ENCODE measurements around the gene MAML3. TPM values are rescaled to one million over a fixed set of nuclear protein-coding genes. Genes with fewer than 3 reads are reported as not detected.
A peak's percentile ranks its signal among the peaks of the same experiment; 100 is the strongest.

Gene MAML3
- total RNA-seq, 5 donors from 2014 or later (not counting 1 experiment from before 2014, with no cell fraction given): 2.0 to 3.4 (median 2.7) TPM

DNA sequence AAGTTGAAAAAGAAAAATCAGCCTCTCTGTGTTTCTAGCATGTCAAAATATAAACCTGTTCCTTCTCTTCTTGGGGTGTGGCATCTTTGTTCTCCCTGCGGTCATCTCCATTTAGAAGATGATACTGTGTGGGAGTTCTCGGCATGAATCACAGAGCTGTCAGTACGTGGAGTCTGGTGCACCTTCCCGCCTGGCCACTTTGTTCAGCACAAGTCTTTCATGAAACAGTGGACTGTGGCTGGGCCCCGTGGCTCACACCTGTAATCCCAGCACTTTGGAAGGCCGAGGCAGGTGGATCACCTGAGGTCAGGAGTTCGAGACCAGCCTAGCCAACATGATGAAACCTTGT lies 166.5 kb downstream of the MAML3 start:
- no peaks in the 10 kb centered on the region for H3K4me1 ChIP-seq (ENCODE audit: control insufficient read depth in 1 of 2, extremely low read depth in 1 of 2, insufficient read depth in 2 of 2, low read length in 2 of 2)
- Mint-ChIP-seq H3K4me3 (no peak overlapping the region), H3K4me1 (peaks cover 0 to 4% (median 3%) of the 10 kb centered on the region in 3 donors), H3K36me3 (peaks cover 7% of the 10 kb centered on the region), H3K27me3 (no peaks in the 10 kb centered on the region), H3K9me3 (no peaks in the 10 kb centered on the region), H3K27ac (no peak overlapping the region)
- POLR2A ChIA-PET: no interaction called here
- H3K27ac ChIP-seq (ENCODE audit: low read length): no peak overlapping the region
- H3K4me3 ChIP-seq (ENCODE audit: control insufficient read depth in 1 of 2, extremely low read depth in 1 of 2, low read length in 1 of 2): no peak overlapping the region
- WGBS (ENCODE audit: insufficient coverage): 73% methylated on average over 6 of the region's 7 CpGs
- DNase-seq: no peak
- CTCF ChIA-PET: no interaction called here
- no peaks in the 10 kb centered on the region for H3K9me3 ChIP-seq
- no peak for ATAC-seq (replicated peaks in 1 of 4)
- peaks cover 0 to 2% of the 10 kb centered on the region in 2 experiments for H3K27me3 ChIP-seq (replicated peaks in 1 of 2; ENCODE audit: control insufficient read depth in 2 of 2, extremely low read depth in 1 of 2, insufficient read depth in 2 of 2, low read length in 1 of 2)
- no peaks in the 10 kb centered on the region for H3K36me3 ChIP-seq (ENCODE audit: control insufficient read depth in 2 of 2, extremely low read depth in 1 of 2, insufficient read depth in 1 of 2, low read length in 1 of 2)

DNA sequence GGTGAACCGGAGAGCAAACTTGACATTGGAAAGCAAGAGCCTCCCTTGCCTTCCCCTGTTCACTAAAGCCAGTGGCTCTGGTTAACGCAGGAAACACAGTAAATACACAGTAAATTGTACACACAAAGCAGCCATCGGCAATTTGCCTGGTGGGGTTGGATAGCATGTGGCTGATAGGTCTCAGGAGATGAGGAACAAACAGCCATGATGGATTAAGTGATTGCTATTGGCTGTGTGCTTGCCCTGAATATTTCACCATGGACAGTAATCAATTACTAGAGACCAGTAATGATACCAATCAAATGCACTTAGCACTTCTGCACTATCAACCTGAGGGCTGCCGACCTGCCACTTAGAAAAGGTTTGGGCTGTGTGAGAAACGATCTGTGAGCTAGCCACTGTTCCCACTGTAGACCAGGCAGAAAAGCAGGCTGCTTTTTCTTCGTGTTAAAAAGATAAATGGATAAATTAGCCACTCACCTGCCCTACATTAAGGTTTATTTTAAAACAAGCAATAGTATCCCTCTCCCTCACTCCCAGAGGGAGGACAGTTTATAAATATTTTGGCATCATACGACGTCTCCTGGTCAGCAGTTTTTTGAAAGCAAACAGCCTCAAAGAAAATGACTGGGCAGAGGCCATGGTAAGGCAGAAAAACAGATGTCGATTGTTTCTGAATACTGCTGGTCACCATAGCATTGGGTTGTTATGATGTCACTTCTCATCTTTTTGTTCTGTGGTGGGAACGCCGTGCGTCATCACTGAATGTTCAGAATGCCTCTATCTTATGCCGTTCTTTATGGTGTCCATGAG lies 167.1 kb downstream of the MAML3 start:
- H3K27me3 ChIP-seq (replicated peaks in 1 of 2; ENCODE audit: control insufficient read depth in 2 of 2, extremely low read depth in 1 of 2, insufficient read depth in 2 of 2, low read length in 1 of 2): peaks cover 0 to 2% of the 10 kb centered on the region in 2 experiments
- peaks cover 0 to 4% (median 3%) of the 10 kb centered on the region in 3 donors for H3K4me1 Mint-ChIP-seq
- H3K27me3 Mint-ChIP-seq: no peaks in the 10 kb centered on the region
- no peaks in the 10 kb centered on the region for H3K36me3 ChIP-seq (ENCODE audit: control insufficient read depth in 2 of 2, extremely low read depth in 1 of 2, insufficient read depth in 1 of 2, low read length in 1 of 2)
- peaks cover 7% of the 10 kb centered on the region for H3K36me3 Mint-ChIP-seq
- no peak for DNase-seq
- no peak overlapping the region for H3K27ac ChIP-seq (ENCODE audit: low read length)
- no peak for ATAC-seq (replicated peaks in 1 of 4)
- H3K9me3 Mint-ChIP-seq: no peaks in the 10 kb centered on the region
- H3K4me3 ChIP-seq (ENCODE audit: control insufficient read depth in 1 of 2, extremely low read depth in 1 of 2, low read length in 1 of 2): no peak overlapping the region
- no peak overlapping the region for H3K4me3 Mint-ChIP-seq
- no peaks in the 10 kb centered on the region for H3K4me1 ChIP-seq (ENCODE audit: control insufficient read depth in 1 of 2, extremely low read depth in 1 of 2, insufficient read depth in 2 of 2, low read length in 2 of 2)
- WGBS (ENCODE audit: insufficient coverage): 92% methylated on average over 3 of the region's 13 CpGs
- H3K27ac Mint-ChIP-seq: no peak overlapping the region
- H3K9me3 ChIP-seq: no peaks in the 10 kb centered on the region
- CTCF ChIA-PET: no interaction called here
- POLR2A ChIA-PET: no interaction called here

DNA sequence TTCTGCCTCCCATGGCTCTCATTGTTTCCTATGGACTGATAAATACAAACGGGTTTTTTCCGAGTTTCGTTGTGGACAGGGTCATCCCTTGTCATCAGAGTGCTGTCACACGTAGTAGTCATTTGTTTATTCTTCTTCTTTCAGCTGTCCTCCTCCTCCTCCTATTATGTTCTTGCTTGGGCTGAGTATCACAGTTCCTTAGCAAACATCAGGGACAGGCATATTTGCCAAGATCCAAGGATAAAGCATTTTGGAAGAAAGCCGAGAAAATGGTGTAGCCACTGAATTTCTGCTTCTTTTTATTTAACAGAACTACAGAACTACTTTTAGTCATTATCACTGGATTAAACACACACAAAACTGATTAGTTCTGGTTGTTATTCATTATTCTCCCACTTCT lies 167.9 kb downstream of the MAML3 start:
- Mint-ChIP-seq H3K4me3 (no peak overlapping the region), H3K9me3 (no peaks in the 10 kb centered on the region), H3K27ac (no peak overlapping the region), H3K27me3 (no peaks in the 10 kb centered on the region), H3K36me3 (peaks cover 7% of the 10 kb centered on the region), H3K4me1 (peaks cover 0 to 4% (median 3%) of the 10 kb centered on the region in 3 donors)
- no peaks in the 10 kb centered on the region for H3K4me1 ChIP-seq (ENCODE audit: control insufficient read depth in 1 of 2, extremely low read depth in 1 of 2, insufficient read depth in 2 of 2, low read length in 2 of 2)
- H3K27ac ChIP-seq (ENCODE audit: low read length): no peak overlapping the region
- ATAC-seq (replicated peaks in 1 of 4) (no peak), DNase-seq (no peak)
- no peaks in the 10 kb centered on the region for H3K9me3 ChIP-seq
- H3K36me3 ChIP-seq (ENCODE audit: control insufficient read depth in 2 of 2, extremely low read depth in 1 of 2, insufficient read depth in 1 of 2, low read length in 1 of 2): no peaks in the 10 kb centered on the region
- no CpG with 5 or more reads among the region's 5 CpGs for WGBS (ENCODE audit: insufficient coverage)
- CTCF ChIA-PET: no interaction called here
- no peak overlapping the region for H3K4me3 ChIP-seq (ENCODE audit: control insufficient read depth in 1 of 2, extremely low read depth in 1 of 2, low read length in 1 of 2)
- peaks cover 0 to 2% of the 10 kb centered on the region in 2 experiments for H3K27me3 ChIP-seq (replicated peaks in 1 of 2; ENCODE audit: control insufficient read depth in 2 of 2, extremely low read depth in 1 of 2, insufficient read depth in 2 of 2, low read length in 1 of 2)
- POLR2A ChIA-PET: no interaction called here

DNA sequence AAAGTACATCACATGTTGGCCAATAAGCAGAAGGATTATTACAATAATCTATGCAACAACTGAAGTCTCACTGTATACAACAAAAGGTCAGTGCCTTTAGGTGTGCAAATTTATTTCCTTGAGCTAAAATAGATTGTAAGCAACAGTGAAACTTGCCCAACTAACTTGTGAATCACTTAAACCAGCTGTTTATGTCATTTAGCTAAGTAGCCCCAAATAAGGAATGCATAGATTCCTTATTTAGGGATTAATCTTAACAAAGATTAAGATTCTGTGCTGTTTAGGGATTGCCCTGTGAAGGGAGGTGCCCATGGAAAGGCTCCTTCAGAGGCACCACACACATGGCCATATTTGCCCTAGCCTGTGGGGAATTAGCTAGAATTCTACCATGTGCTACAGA lies 168.6 kb downstream of the MAML3 start:
- Histone ChIP-seq H3K4me3 (ENCODE audit: control insufficient read depth in 1 of 2, extremely low read depth in 1 of 2, low read length in 1 of 2) (no peak overlapping the region), H3K4me1 (ENCODE audit: control insufficient read depth in 1 of 2, extremely low read depth in 1 of 2, insufficient read depth in 2 of 2, low read length in 2 of 2) (no peaks in the 10 kb centered on the region), H3K36me3 (ENCODE audit: control insufficient read depth in 2 of 2, extremely low read depth in 1 of 2, insufficient read depth in 1 of 2, low read length in 1 of 2) (no peaks in the 10 kb centered on the region), H3K27me3 (replicated peaks in 1 of 2; ENCODE audit: control insufficient read depth in 2 of 2, extremely low read depth in 1 of 2, insufficient read depth in 2 of 2, low read length in 1 of 2) (peaks cover 0 to 2% of the 10 kb centered on the region in 2 experiments), H3K27ac (ENCODE audit: low read length) (no peak overlapping the region), H3K9me3 (no peaks in the 10 kb centered on the region)
- ChIA-PET POLR2A (no interaction called here), CTCF (no interaction called here)
- H3K4me3 Mint-ChIP-seq: no peak overlapping the region
- H3K27ac Mint-ChIP-seq: no peak overlapping the region
- peaks cover 7% of the 10 kb centered on the region for H3K36me3 Mint-ChIP-seq
- peaks cover 0 to 4% (median 3%) of the 10 kb centered on the region in 3 donors for H3K4me1 Mint-ChIP-seq
- H3K27me3 Mint-ChIP-seq: no peaks in the 10 kb centered on the region
- DNase-seq: no peak
- ATAC-seq (replicated peaks in 1 of 4): no peak
- H3K9me3 Mint-ChIP-seq: no peaks in the 10 kb centered on the region

DNA sequence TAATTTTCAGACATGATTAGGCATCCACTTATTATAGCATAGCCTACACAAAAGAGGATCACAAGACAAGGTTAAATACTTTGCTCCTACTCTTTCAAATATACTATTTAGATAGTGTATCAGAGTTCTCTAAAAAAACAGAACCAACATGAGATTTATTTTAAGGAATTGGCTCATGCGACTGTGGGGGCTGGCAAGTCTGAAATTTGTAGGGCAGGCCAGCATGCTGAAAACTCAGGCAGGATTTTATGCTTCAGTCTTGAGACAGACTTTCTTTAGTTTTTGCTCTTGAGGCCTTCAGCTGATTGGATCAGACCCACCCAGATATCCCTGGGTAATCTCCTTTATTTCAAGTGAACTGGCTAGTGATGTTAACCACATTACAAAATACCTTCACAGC lies 169.5 kb downstream of the MAML3 start:
- Mint-ChIP-seq H3K9me3 (no peaks in the 10 kb centered on the region), H3K4me1 (peaks cover 1 to 4% (median 4%) of the 10 kb centered on the region in 3 donors), H3K27me3 (no peaks in the 10 kb centered on the region), H3K36me3 (peaks cover 7% of the 10 kb centered on the region), H3K4me3 (no peak overlapping the region), H3K27ac (no peak overlapping the region)
- Histone ChIP-seq H3K4me1 (ENCODE audit: control insufficient read depth in 1 of 2, extremely low read depth in 1 of 2, insufficient read depth in 2 of 2, low read length in 2 of 2) (no peaks in the 10 kb centered on the region), H3K36me3 (ENCODE audit: control insufficient read depth in 2 of 2, extremely low read depth in 1 of 2, insufficient read depth in 1 of 2, low read length in 1 of 2) (no peaks in the 10 kb centered on the region), H3K27me3 (replicated peaks in 1 of 2; ENCODE audit: control insufficient read depth in 2 of 2, extremely low read depth in 1 of 2, insufficient read depth in 2 of 2, low read length in 1 of 2) (peaks cover 0 to under 1% of the 10 kb centered on the region in 2 experiments), H3K4me3 (ENCODE audit: control insufficient read depth in 1 of 2, extremely low read depth in 1 of 2, low read length in 1 of 2) (no peak overlapping the region), H3K9me3 (no peaks in the 10 kb centered on the region), H3K27ac (ENCODE audit: low read length) (no peak overlapping the region)
- CTCF ChIA-PET: interaction anchor here in 1 of 2 donors (0.5 kb wide), 1 partner anchor 388 kb away, joined by 3 read pairs; no protein-coding TSS in a partner anchor
- POLR2A ChIA-PET: no interaction called here
- DNase-seq (no peak), ATAC-seq (replicated peaks in 1 of 4) (no peak)
- no CpG with 5 or more reads among the region's 1 CpG for WGBS (ENCODE audit: insufficient coverage)

DNA sequence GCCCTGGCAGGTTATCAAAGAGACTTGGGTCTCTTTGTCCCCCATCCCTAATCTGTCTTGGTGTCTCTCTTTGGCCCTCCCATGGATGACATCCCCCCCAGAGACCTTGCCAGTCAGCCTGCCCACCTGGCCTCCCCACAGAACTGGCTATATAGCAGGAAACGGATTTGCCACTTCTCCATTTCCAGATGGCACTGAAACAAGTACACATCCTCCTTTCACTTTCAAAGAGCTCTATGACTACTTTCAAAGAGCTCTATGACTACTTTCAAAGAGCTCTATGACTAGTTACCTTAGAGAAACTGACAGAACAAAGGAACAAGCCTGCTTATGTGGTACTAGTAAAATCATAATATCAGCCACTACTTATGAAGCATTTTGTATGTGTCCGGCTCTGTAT lies 175.3 kb downstream of the MAML3 start:
- ATAC-seq (replicated peaks in 1 of 4): peak in 3 of 4 experiments; percentile 33 to 42 (median 40)
- Histone ChIP-seq H3K27me3 (replicated peaks in 1 of 2; ENCODE audit: control insufficient read depth in 2 of 2, extremely low read depth in 1 of 2, insufficient read depth in 2 of 2, low read length in 1 of 2) (no peaks in the 10 kb centered on the region), H3K4me3 (ENCODE audit: control insufficient read depth in 1 of 2, extremely low read depth in 1 of 2, low read length in 1 of 2) (no peak overlapping the region), H3K9me3 (no peaks in the 10 kb centered on the region), H3K27ac (ENCODE audit: low read length) (no peak overlapping the region), H3K36me3 (ENCODE audit: control insufficient read depth in 2 of 2, extremely low read depth in 1 of 2, insufficient read depth in 1 of 2, low read length in 1 of 2) (no peaks in the 10 kb centered on the region), H3K4me1 (ENCODE audit: control insufficient read depth in 1 of 2, extremely low read depth in 1 of 2, insufficient read depth in 2 of 2, low read length in 2 of 2) (peaks cover 3 to 22% of the 10 kb centered on the region in 2 experiments)
- CTCF ChIA-PET: interaction anchor here in 1 of 2 donors (0.6 to 0.9 kb wide), 2 partner anchors 31 to 91 kb away, joined by 4 to 10 read pairs; no protein-coding TSS in a partner anchor
- POLR2A ChIA-PET: no interaction called here
- peaks cover 12 to 18% (median 16%) of the 10 kb centered on the region in 3 donors for H3K4me1 Mint-ChIP-seq
- WGBS (ENCODE audit: insufficient coverage): 0% methylated on average over 1 of the region's 2 CpGs
- H3K36me3 Mint-ChIP-seq: peaks cover 2% of the 10 kb centered on the region
- no peaks in the 10 kb centered on the region for H3K27me3 Mint-ChIP-seq
- no peak overlapping the region for H3K4me3 Mint-ChIP-seq
- DNase-seq: peak in 1 of 35 experiments; percentile 10
- H3K9me3 Mint-ChIP-seq: no peaks in the 10 kb centered on the region
- H3K27ac Mint-ChIP-seq: peak overlapping the region in 1 of 2 donors; percentile 23

Data from T-cell (primary cell).